ENCODE measurements around the gene PELI2. TPM values are rescaled to one million over a fixed set of nuclear protein-coding genes. Genes with fewer than 3 reads are reported as not detected.

PELI2 gene
- total RNA-seq, 1 experiment from 2014 or later: 2.0 TPM

GRCh38 chr14:56115334-56115870 is 2.8 kb upstream of the PELI2 start:
- Histone ChIP-seq H4K20me1 (ENCODE audit: insufficient read depth) (no peaks in the 10 kb centered on the region), H3K9me3 (ENCODE audit: control insufficient read depth in 1 of 2, insufficient read depth in 1 of 2, low read depth in 1 of 2, low read length in 2 of 2) (no peaks in the 10 kb centered on the region), H3K27ac (ENCODE audit: low read depth, low read length) (no peak overlapping the region), H3K9ac (ENCODE audit: low read length) (no peak overlapping the region), H3K4me1 (ENCODE audit: control insufficient read depth in 1 of 2, insufficient read depth in 2 of 2, low read length in 2 of 2) (peaks cover 0 to 12% of the 10 kb centered on the region in 2 experiments; a peak in 2 of 4 replicates), H3K4me2 (ENCODE audit: low read length) (no peak overlapping the region), H3K79me2 (ENCODE audit: insufficient read depth, low read length) (no peaks in the 10 kb centered on the region), H3K9me2 (ENCODE audit: insufficient read depth) (no peaks in the 10 kb centered on the region), H3K36me3 (ENCODE audit: control insufficient read depth in 1 of 2, insufficient read depth in 2 of 2, low read length in 2 of 2) (no peaks in the 10 kb centered on the region), H3K27me3 (ENCODE audit: insufficient read depth, low read length) (peaks cover 59% of the 10 kb centered on the region), H2AFZ (ENCODE audit: low read depth, low read length, poor library complexity, severe bottlenecking) (no peak overlapping the region), H3K4me3 (replicated peaks in 1 of 2; ENCODE audit: low read depth in 1 of 2, low read length in 2 of 2) (no peak overlapping the region)
- no peak for ATAC-seq
- DNase-seq (ENCODE audit: low read depth, low spot score): no peak
- POLR2A ChIA-PET: no interaction called here
- TF ChIP-seq EZH2 (IDR thresholded peaks at IDR 0.05) (no peak), EGR1 (IDR thresholded peaks at IDR 0.05; ENCODE audit: low read depth) (no peak), ZBTB33 (IDR thresholded peaks at IDR 0.05; ENCODE audit: extremely low read depth, insufficient replicate concordance, low read length) (no peak), FOSL1 (IDR thresholded peaks at IDR 0.05; ENCODE audit: low read depth) (no peak), ZFX (IDR thresholded peaks at IDR 0.05) (no peak), CEBPB (IDR thresholded peaks at IDR 0.05; ENCODE audit: low read depth) (no peak), ZNF274 (IDR thresholded peaks at IDR 0.05; ENCODE audit: low read depth, low read length) (no peak), SP1 (IDR thresholded peaks at IDR 0.05; ENCODE audit: low read depth) (no peak), SIN3A (IDR thresholded peaks at IDR 0.05; ENCODE audit: low read depth) (no peak), JUND (IDR thresholded peaks at IDR 0.05) (no peak), YY1 (IDR thresholded peaks at IDR 0.05; ENCODE audit: extremely low read depth, insufficient replicate concordance, low read depth, low read length) (no peak), POLR2A (IDR thresholded peaks at IDR 0.05; ENCODE audit: borderline replicate concordance, extremely low read depth, insufficient read depth, insufficient read length) (no peak), CBX3 (IDR thresholded peaks at IDR 0.05; ENCODE audit: low read depth) (no peak)
- RAD21 ChIA-PET (ENCODE audit: low non-redundant PET in 1 of 2, low total read pairs in 2 of 2, uncharacterized antibody in 2 of 2, unreplicated experiment in 2 of 2): no interaction called here
- intact Hi-C loops (cut with micrococcal nuclease): no loop called here
- no TSS peak for BruUV-seq (replicated peaks)
- CTCF ChIA-PET: no interaction called here
